HG02759 (cell line): ENCODE data around the gene LSS.
"Not testable (repeated sequence)": the region's sequence is repeated elsewhere in the genome, so short reads cannot be mapped to it uniquely, and the experiment has no call there.

Experiments
- ATAC-seq: cut with Tn5 transposase; IDR thresholded peaks from one replicate; pipeline ENCODE4 v1.9.1; 2021; ENCODE audit warnings: mild to moderate bottlenecking, moderate library complexity; ENCODE audit not compliant: unreplicated experiment

Gene LSS

DNA sequence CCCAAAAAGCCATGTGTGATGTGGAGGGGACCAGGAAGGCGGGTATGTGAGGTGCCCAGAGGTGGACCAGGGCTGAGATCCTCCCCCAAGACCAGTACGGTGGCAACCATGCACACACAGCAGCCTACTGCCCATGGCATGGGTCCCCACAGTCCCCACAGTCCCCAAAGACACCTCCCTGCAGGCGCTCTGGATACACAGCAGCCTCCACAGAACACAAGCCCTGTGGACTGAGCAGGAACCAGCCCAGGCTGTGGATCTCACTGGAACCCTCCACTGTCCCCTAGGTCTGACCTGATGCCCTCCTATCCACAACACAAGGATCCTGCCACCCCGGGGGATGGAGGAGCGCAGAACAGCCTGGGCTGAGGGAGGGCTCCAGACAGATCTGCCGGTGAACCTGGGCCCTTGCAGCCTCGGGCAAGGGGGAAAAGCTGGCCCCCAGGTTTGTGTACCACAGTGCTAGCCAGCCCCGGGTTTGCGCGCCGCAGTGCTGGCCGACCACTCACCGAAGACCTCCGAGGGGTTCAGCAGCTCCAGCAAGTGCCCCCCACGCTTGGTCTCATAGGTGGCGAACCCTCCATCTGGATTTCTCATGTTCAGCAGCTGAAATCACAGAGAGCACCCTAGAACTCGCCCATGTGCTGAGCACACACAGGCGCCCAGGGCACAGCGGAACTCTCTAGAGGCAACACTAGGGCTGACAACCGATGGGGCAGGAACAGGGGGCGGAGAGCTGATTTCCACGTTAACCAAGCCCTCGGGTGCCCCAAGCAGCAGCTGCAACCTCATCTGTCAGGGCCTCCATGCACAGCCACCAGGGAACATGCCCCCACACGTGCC is 22.2 kb downstream of the LSS start:
- ATAC-seq: no peak

DNA sequence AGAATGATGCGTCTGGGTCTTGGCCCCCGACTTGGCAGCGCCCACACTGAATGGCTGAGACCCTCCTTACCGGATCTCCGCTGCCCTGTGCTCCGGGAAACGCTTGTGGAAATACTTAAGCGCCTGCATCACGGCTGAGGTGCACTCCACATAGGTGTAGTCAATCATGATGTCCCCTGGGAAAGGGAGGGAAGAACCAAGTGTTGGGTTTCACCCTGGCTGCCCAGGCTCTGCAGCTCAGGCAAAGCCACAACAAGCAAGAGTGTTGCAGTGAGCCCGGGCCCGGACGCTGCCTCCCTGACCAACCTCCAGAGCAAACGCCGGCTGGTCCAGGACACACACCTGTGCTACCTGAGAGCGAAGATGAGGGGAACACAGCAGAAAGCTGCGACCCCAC is 22.8 kb downstream of the LSS start:
- ATAC-seq: no peak

DNA sequence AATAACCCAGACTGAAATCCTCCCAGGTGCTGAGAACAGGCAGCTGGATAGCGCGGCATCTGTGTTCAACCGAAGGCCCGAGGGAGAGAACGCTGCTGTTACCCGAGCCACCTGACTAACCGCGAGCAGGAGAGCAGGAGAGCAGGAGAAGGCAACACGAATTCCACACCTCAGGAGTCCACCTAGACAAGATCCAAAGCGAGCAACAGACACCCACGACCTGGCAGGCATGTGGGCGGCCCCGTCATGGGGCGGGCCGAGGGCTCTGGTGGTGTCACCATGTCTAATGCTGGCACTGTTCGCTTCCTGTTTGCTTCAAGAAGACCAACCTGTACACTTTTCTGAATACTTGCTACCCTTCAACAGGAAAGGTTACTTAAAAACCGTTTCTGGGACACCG is 23.4 kb downstream of the LSS start:
- no peak for ATAC-seq

DNA sequence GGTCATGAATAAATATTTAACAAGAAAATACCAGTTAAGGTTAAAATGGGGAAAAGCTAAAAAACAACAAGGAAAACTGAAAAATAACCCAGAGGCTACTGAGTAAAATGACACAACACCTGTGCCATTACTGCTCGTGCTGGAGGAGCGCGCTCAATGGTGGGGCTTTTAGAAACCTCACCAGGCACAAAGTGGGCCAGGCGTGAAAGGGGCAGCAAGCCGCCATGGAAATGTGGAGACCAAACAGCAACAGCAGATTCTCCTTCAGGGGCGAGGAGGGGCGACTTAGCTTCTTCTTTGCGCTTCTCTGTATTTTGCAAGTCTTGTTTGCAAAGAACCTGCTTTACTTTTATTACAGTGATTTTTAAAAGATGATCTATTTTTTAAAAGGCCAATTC is 25.4 kb downstream of the LSS start:
- no peak for ATAC-seq

DNA sequence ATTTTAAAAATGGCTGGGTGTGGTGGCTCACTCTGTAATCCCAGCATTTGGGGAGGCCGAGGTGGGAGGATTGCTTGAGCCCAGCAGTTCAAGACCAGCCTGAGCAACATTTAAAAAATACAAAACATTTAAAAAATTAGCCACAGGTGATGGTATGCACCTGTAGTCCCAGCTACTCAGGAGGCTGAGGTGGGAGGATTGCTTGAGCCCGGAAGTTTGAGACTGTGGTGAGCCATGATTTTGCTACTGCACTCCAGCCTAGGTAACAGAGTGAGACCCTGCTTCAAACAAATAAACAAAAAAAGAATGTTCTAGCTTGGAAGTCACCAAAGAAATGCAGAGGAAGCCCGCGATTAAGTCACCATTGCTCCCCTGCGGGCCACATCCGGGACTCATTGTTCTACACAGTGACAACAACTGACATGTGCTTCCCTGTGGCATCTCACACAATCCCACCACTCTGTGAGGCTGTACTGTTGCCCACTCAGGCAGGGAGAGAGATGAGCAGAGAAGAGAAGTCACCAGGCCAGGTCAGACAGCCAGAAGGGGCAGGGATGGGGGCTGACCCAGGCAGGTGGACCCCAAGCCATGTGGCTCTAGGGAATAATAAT is 25.9 kb downstream of the LSS start:
- no peak for ATAC-seq

DNA sequence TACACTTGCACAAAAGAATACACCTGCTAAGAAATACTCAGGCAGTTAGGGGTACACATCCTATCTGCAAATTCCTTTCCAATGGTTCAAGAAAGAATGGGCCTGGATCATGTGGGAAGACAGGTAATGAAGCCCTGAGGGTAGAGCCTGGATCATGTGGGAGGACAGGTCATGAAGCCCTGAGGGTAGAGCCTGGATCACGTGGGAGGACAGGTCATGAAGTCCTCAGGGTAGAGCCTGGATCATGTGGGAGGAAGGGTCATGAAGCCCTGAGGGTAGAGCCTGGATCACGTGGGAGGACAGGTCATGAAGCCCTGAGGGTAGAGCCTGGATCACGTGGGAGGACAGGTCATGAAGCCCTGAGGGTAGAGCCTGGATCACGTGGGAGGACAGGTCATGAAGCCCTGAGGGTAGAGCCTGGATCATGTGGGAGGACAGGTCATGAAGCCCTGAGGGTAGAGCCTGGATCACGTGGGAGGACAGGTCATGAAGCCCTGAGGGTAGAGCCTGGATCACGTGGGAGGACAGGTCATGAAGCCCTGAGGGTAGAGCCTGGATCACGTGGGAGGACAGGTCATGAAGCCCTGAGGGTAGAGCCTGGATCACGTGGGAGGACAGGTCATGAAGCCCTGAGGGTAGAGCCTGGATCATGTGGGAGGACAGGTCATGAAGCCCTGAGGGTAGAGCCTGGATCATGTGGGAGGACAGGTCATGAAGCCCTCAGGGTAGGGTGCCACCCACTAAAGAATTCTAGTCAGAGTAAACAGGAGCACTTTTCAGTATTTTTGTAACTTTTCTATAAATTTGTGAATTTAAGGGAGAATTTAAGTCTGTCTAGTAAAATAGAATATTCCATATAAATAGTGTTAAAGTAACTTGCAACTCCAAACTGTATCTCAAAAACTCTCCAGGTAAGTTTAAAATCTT is 27.4 kb downstream of the LSS start:
- not testable (repeated sequence) for ATAC-seq

DNA sequence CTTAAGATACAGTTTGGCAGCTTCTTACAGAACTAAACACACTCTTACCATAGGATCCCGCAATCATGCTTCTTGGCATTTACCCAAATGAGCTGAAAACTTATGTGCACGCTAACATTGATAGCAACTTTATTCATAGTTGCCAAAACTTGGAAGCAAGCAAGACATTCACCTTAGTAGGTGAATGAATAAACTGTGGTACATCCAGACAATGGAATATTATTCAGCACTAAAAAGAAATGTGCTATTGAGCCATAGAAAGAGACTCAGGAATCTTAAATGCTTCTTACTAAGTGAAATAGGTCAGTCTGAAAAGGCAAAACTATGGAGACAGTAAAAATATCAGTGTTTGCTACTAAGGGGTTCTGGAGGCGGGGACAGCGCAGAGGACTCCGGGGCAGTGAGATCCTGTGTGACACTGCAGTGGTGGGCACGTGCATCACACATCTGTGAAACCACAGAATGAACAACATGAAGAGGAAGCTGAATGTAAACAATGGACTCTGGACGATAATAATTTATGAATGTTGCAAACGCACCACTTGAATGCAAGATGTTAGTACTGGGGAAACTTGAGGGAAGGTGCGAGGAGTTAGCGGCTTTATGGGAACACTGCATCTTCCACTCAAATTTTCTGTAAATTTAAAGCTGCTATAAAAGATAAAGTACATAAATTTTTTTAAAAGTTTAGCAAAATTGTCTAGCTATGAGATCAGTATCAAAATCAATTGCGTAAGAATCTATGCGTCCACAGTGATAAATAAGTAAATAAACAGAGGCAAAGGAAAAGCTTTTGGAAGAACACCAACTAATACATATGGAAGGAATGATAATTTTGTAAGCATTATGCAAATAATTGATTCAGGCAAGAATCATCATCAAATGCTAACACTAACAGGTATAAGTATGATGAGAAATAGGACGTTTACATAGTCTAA is 28.9 kb downstream of the LSS start:
- no peak for ATAC-seq

DNA sequence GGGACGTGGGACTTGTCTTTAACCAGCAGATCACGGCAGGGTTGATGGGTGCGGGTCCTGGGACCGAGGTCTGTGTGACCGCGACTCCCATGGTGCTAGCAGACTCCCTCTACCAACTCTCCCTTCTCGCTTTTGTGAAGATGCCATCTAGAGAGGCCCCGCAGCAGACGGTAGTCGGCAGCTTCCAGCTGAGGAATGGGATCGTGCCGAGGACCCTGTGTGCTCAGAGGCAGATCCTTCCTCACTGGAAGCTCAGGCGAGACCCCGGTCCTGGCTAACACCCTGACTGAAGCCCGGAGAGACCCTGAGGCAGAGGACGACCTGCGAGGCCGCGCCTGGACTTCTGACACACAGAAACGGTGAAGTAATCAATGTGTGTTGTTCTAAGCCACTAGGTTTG is 31.8 kb downstream of the LSS start:
- ATAC-seq: no peak

DNA sequence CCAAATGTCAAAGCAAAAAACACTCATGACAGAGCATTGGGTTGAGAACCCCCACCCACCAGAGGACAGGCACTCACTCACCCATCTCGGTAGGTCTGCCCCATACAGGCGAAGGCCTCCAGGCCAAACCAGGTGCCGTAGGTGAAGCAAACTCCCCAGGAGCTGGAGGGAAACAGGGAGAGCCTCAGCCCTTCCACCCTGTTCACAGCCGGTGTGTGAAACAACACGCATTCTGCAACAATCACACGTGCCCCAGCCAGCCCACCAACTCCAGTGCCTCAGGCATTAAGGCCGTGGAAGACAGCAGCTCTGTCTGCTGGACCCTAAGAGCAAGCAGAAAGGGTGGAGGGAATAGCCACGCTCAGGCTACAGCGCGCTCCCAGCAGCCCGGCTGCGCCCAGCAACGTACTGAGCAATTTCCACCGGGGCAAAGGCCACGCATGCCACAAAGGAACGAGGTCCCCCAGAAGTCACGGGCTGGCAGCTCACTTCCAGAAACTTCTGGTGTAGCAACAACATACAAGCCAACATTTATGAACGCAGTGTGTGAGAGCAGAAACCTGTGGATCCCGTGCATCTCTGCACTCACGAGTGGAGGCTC is 32.9 kb downstream of the LSS start:
- ATAC-seq: no peak

DNA sequence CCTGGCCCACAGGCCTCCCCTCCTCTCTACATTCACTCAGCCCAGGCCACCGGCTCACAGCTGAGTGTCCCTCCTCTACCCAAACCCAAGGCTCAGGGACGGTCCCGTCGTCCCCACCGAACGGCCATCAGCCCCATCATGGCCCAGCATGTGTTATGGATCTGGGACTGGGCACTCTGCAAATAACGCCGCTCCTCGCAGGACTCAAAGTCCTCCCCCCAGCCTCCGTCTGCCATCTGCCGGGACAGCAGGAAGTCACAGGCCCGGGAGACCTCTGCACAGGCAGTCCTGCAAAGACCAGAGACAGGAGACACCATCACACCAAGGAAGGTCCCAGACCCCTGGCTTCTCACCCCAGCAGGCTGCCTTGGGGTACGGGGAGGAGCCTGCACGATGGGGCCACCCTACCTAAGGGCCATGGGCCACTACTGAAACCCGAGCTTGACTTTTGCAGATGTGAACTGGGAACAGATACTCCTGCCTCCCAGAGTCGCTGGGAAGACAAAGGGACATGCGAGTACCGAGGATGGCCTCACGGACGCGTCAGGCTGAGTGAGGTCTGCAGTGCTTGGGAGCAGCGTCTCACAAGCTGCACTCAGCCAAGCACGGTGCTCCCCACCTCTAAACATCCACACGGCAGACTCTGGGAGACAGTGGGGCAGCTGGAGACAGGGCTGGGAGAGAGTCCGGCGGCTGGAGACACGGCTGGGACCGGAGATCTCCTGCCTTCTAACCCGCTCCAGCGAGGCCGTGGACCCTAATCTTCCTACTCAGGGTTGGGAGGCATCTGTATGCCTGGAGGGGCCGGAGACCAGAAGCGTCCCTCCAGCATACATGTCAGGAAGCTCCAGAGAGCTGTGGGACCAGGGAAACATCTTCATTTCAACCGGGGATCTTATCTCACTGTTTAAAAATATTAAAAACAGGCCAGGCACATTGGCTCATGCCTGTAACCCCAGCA is 33.9 kb downstream of the LSS start:
- no peak for ATAC-seq

DNA sequence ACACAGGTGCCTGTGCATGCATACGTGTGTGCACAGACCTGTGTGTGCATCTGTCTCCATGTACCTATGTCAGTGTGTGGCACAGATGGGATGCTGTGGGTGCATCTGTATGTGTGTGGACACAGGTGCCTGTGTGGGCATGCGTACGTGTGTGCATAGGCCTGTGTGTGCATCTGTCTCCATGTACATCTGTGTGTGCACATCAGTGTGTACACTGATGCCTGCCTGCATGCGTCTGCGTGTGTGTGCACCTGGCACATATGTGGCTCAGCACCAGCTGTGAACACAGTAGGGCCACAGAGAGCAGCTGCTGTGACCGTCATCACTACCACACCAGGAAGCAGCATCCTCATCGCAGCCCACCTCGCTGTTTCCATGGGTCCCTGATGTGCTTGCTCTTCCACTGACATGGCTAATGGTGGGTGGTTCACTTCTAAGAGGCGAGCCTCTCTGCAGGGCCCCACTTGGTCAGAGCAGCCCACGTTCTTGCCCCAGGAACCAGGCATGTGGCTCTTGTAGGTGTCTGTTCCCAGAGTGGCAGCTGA is 34.7 kb downstream of the LSS start:
- no peak for ATAC-seq

DNA sequence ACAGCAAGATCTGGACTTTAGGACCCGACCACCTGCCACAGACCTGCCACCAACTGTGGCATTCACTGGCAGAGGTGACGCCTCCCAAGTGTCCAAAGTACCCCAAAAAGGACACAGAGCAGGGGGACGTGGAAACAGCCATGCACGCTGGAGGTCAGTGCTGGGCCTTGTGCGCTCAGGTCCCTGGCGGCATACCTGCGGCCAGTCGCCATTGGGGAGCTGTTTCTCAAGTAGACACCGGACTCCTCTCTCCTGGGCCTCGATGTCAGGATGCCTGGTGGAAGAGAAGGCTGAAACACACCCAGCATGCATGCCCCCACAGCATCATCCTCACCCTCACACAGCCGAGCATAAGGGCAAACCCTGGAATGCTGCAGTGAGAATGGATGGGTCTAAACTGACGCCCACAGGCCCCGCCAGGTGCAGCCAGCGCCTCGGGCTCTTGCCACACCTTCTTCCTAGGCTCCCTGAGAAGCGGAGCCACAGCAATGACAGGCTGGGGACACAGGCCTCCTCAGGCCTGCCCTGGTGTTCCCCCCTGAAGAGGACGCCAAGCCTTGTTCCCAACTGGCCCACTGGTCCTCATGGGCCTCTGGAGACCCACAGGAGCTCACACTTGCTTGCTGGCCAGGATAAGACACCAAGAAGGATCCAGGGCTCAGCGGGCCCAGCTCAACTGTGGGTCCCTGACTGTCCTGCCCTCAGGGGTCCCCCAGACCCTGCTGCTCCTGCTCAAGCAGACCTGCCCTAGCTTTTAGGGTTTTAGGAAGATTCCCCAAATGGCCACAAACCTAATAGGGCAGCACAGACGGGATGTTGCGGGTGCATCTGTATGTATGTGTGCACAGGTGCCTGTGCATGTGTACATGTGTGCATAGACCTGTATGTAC is 36.6 kb downstream of the LSS start:
- no peak for ATAC-seq

DNA sequence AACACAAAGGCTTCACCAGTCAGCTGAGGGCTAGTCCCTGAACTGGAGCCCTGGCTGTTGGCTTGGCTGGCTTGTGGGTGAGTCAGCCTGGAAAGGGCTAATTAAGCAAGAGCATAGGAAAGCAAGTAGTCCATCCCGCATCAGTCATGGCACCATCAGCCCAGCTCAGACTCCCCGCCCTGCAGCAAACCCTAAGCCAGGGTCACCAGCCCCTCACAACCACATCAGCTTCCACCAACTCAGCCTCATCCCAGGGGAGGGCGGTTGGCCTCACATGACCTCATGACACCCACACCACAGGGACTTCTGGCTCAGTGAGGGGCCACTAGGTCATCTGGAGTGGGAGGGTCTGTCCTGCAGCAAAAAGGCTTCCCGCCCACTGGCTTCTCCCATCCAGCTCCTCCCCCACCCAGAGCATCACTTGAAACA is 37.3 kb downstream of the LSS start:
- ATAC-seq: no peak

DNA sequence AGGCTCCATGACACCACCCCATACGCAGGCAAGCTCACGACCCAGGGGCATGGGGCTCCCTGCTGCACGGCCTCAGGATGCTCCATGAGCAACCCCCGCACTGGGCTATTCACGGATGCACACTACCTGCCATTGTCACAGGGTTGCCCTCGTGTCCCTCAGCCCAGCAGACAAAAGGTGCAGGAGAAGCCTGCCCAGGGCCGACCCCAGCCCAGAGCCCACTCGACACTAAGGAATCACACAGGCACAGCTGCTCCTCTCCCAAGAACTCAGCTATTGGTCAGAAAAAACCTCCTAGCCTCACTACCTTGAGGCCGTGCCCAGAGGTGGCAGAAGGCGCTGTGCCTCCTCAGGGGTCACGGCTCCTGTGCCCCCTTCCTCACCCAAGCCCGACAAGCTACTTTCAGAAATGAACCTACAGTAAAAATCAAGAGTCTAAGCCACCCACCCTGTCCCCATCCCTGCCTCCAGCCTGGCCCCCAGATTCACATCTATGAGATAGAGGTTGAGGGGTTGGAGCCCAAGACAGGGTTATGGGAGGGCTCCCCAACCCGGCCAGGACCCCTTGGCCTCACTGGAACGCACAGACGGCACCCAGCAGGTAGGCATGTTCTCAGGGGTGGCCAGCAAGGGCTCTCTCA is 38.0 kb downstream of the LSS start:
- no peak for ATAC-seq

DNA sequence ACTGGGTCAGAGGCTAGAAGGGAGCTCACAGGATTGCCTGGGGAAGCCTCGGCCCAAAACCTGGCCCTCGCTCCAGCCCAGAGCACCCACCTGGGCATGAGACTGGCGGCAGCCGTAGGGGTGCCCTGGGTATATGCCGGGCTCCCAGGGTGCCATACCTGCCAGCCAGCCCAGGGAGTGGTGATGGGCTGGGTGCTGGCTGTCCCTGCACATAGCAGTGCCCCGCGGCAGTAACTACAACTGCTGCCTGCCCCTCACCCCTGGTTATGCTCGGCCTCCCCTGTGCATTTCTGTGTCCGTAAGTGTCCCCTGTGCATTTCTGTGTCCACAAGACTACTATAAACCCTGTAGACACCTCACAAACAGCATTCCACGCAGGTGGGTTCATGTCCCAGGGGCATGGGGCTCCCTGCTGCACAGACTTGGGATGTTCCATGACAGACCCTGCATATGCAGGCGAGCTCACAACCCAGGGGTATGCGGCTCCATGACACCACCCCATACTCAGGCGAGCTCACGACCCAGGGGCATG is 38.5 kb downstream of the LSS start:
- no peak for ATAC-seq

DNA sequence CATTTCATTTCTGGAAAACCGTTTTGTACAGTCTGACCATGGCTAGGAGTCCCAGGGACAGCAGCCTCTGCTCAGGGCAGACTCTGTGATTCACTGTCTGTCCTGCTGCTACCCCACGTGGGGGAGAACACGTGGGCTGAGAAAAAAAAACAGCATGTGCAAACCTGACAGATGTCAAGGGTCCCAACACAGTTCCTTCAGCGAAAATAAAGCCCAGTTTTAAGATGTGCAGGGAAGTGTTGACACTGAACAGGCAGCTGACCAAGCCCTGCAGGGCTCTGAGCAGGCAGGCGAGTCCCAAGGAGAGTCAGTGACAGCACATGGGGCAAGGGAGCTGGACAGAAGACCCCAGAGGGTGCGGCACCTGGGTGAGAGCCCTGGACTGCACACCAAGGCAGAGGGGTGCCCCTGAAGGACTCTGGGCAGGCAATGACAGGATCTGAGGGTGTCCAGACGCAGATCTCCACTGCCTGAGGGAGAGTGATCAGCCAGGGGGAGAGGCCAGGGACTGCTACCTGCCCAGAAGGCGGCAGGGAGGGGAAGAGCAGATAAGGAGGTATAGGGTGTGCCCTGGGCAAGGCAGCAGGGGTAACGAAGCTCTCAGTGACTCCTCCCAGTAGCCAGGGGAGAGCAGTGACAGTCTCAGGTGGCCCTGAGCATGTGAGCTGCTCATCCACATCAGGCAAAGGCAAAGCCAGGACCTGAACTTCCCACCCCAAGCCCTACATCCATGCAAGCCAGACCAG is 39.2 kb downstream of the LSS start:
- ATAC-seq: no peak
